Activated CD4-positive, alpha-beta T cell treated with anti-CD3 and anti-CD28 coated beads, Interleukin-2, amount 50 U/mL, for 24 hours (primary cell): ENCODE measurements around the gene NFATC1.

ENCODE experiments used
- DNase-seq, 2 donors: peaks; one replicate each; pipeline ENCODE4 v3.0.0-alpha.2; 2020; ENCODE audit warnings: low read depth in 1 of 2, low spot score in 1 of 2

NFATC1 gene

GRCh38 chr18:79422022-79422782 is 26.5 kb downstream of the NFATC1 start:
- no peak for DNase-seq

- DNase-seq, result no peak
Measured at GRCh38 chr18:79422783-79423165, 27.0 kb downstream of the NFATC1 start.

GRCh38 chr18:79423211-79424007 is 27.7 kb downstream of the NFATC1 start:
- no peak for DNase-seq

GRCh38 chr18:79424008-79424565 is 28.4 kb downstream of the NFATC1 start:
- DNase-seq, result no peak

- no peak for DNase-seq
Measured at GRCh38 chr18:79424880-79425568, 29.3 kb downstream of the NFATC1 start.

GRCh38 chr18:79425569-79425886 is 29.8 kb downstream of the NFATC1 start:
- DNase-seq, result no peak

GRCh38 chr18:79426376-79427300 is 30.9 kb downstream of the NFATC1 start:
- no peak for DNase-seq

GRCh38 chr18:79427368-79428225 is 31.9 kb downstream of the NFATC1 start:
- no peak for DNase-seq

- DNase-seq, result no peak
Measured at GRCh38 chr18:79428287-79428686, 32.6 kb downstream of the NFATC1 start.

GRCh38 chr18:79429381-79429780 is 33.7 kb downstream of the NFATC1 start:
- DNase-seq, result no peak

GRCh38 chr18:79429785-79430281 is 34.1 kb downstream of the NFATC1 start:
- DNase-seq, result no peak

GRCh38 chr18:79432376-79433120 is 36.8 kb downstream of the NFATC1 start:
- no peak for DNase-seq

GRCh38 chr18:79433431-79433830 is 37.7 kb downstream of the NFATC1 start:
- no peak for DNase-seq

- DNase-seq, result no peak
Measured at GRCh38 chr18:79434607-79435401, 39.1 kb downstream of the NFATC1 start.

- no peak for DNase-seq
Measured at GRCh38 chr18:79436556-79437275, 41.0 kb downstream of the NFATC1 start.

GRCh38 chr18:79438089-79438897 is 42.6 kb downstream of the NFATC1 start:
- DNase-seq, result no peak
